ENCODE data around the gene HDAC4. TPM values are rescaled to one million over a fixed set of nuclear protein-coding genes. Genes with fewer than 3 reads are reported as not detected.

HDAC4 gene
- total RNA-seq, 1 experiment from 2014 or later, result 32.0 TPM

GRCh38 chr2:239048736-239049135 lies 352.1 kb downstream of the HDAC4 start:
- H2BK15ac ChIP-seq (ENCODE audit: low read depth, low read length), result no peak overlapping the region
- Mint-ChIP-seq H3K9me3 (no peaks in the 10 kb centered on the region), H3K36me3 (ENCODE audit: insufficient read depth in 1 of 3, low read depth in 3 of 3) (peaks cover 4 to 23% (median 15%) of the 10 kb centered on the region in 3 experiments; a peak in 5 of 7 replicates), H3K4me1 (no peaks in the 10 kb centered on the region), H3K4me3 (no peak overlapping the region), H3K27ac (no peak overlapping the region), H3K27me3 (ENCODE audit: low read depth) (peaks cover 3% of the 10 kb centered on the region)
- no peak overlapping the region for H4K91ac ChIP-seq (ENCODE audit: insufficient read length, low read depth, low read length)
- TF ChIP-seq CTCF (conservative IDR thresholded peaks at IDR 0.05), result no peak
- no peak overlapping the region for H2BK20ac ChIP-seq (ENCODE audit: low read depth, low read length, poor library complexity, severe bottlenecking)
- no peak for DNase-seq
- no CpG with 5 or more reads among the region's 16 CpGs for WGBS (ENCODE audit: extremely low coverage, insufficient read length, low lambda C conversion rate)
- H3T11ph ChIP-seq (ENCODE audit: low read length), result no peak overlapping the region
- H3K56ac ChIP-seq (ENCODE audit: insufficient read length, low read depth, low read length), result no peak overlapping the region
- no peaks in the 10 kb centered on the region for H3K9me3 ChIP-seq (ENCODE audit: control insufficient read depth, low read depth, low read length)
- H2BK5ac ChIP-seq (ENCODE audit: insufficient read length, low read length), result no peak overlapping the region
- H4K5ac ChIP-seq (ENCODE audit: insufficient read length, low read depth, low read length), result no peak overlapping the region
- H3K14ac ChIP-seq (ENCODE audit: insufficient read depth, low read length), result no peak overlapping the region
- no peaks in the 10 kb centered on the region for H3K79me1 ChIP-seq (ENCODE audit: insufficient read depth, low read depth, low read length, poor library complexity, severe bottlenecking)
- H3K23ac ChIP-seq (ENCODE audit: insufficient read length, low read depth, low read length), result no peak overlapping the region
- no peak overlapping the region for H2AK5ac ChIP-seq (ENCODE audit: insufficient read length, low read length)
- no peak overlapping the region for H3K4me2 ChIP-seq (ENCODE audit: insufficient read depth, insufficient read length, low read length)
- no peak overlapping the region for H3K4ac ChIP-seq (ENCODE audit: low read depth, low read length)
- H3K18ac ChIP-seq (ENCODE audit: insufficient read length, low read depth, low read length), result no peak overlapping the region
- no peak overlapping the region for H3K9ac ChIP-seq (ENCODE audit: extremely low read depth, insufficient read length, low read length)
- no peak overlapping the region for H4K8ac ChIP-seq (replicated peaks; ENCODE audit: insufficient read length, low read depth, low read length)
- no peak overlapping the region for H2BK12ac ChIP-seq (ENCODE audit: insufficient read length, low read depth, low read length)
- no peaks in the 10 kb centered on the region for H4K20me1 ChIP-seq (ENCODE audit: control insufficient read depth, insufficient read depth, insufficient read length)
- H3K27ac ChIP-seq (ENCODE audit: insufficient read length, low read depth, low read length), result no peak overlapping the region
- H3K27me3 ChIP-seq (ENCODE audit: insufficient read depth, low read length), result no peaks in the 10 kb centered on the region
- no peak overlapping the region for H2AFZ ChIP-seq (ENCODE audit: low read length)
- no peaks in the 10 kb centered on the region for H3K4me1 ChIP-seq (ENCODE audit: insufficient read depth, low read length)
- H2BK120ac ChIP-seq (ENCODE audit: low read depth, low read length, poor library complexity, severe bottlenecking), result no peak overlapping the region
- H3K23me2 ChIP-seq (ENCODE audit: insufficient read length, low read depth, low read length, poor library complexity, severe bottlenecking), result no peaks in the 10 kb centered on the region
- no peaks in the 10 kb centered on the region for H3K79me2 ChIP-seq (ENCODE audit: insufficient read depth, low read length)
